B cell (primary cell): ENCODE data around the gene CAMKK2. TPM values are rescaled to one million over a fixed set of nuclear protein-coding genes. Genes with fewer than 3 reads are reported as not detected.
A peak's percentile ranks its signal among the peaks of the same experiment; 100 is the strongest.

Source experiments
- ATAC-seq: fragments of 200-7000 bp; cut with Tn5 transposase; one replicate; pipeline ENCODE4 v1.10.0; 2021; ENCODE audit warnings: low read depth, mild to moderate bottlenecking, moderate number of reproducible peaks, moderate library complexity
- CTCF ChIA-PET: fragments of 350-600 bp; sonication (Branson Sonifier 250); formaldehyde crosslinking; loops from one replicate; lab custom pipeline; 2021; ENCODE audit warnings: antibody characterized with exemption, inconsistent platforms; lab: Charles Lee
- POLR2A ChIA-PET: fragments of 350-600 bp; sonication (Branson Sonifier 250); formaldehyde crosslinking; loops from one replicate; lab custom pipeline; 2021; ENCODE audit warnings: antibody characterized with exemption; lab: Charles Lee
- DNase-seq: peaks from one replicate; pipeline ENCODE4 v3.0.0; 2013
- H2AFZ ChIP-seq: 2 replicates; pipeline ENCODE4 v1.6.1; 2012; ENCODE audit warnings: mild to moderate bottlenecking, low read depth, low read length; ENCODE audit not compliant: insufficient read depth, poor library complexity, severe bottlenecking
- H3K27ac ChIP-seq, 2 donors: 1 replicate in 1 of 2; 2 replicates in 1 of 2; pipeline ENCODE4 v1.5.1; 2012 to 2013; ENCODE audit warnings: low read length in 2 of 2, mild to moderate bottlenecking in 2 of 2, moderate library complexity in 1 of 2
- H3K27me3 ChIP-seq, 4 experiments: fragments of 200-600 bp in 1 of 4; sonication (generic) in 1 of 4; replicated peaks in 1 of 4; 1 replicate in 2 of 4; 2 replicates in 2 of 4; pipeline versions ENCODE4 v1.6.1 to v1.7.0; 2013 to 2016; ENCODE audit warnings: low read length in 3 of 4, mild to moderate bottlenecking in 2 of 4, mixed read lengths in 1 of 4, moderate library complexity in 1 of 4; ENCODE audit not compliant: insufficient read depth in 4 of 4, control insufficient read depth in 3 of 4; ENCODE audit errors: control extremely low read depth in 1 of 4
- H3K36me3 ChIP-seq, 2 experiments: replicated peaks in 1 of 2; 1 replicate in 1 of 2; 2 replicates in 1 of 2; pipeline versions ENCODE4 v1.6.1 to v1.7.1; 2013; ENCODE audit warnings: low read length in 1 of 2; ENCODE audit not compliant: insufficient read depth in 2 of 2, control insufficient read depth in 1 of 2; ENCODE audit errors: control extremely low read depth in 1 of 2, extremely low read depth in 1 of 2
- H3K4me1 ChIP-seq, 2 donors: fragments of 200-600 bp in 1 of 2; sonication (generic) in 1 of 2; 1 replicate in 1 of 2; 2 replicates in 1 of 2; pipeline versions ENCODE4 v1.5.1 to v1.6.1; 2013 to 2017; ENCODE audit warnings: low read length in 2 of 2; ENCODE audit not compliant: control insufficient read depth in 2 of 2, insufficient read depth in 2 of 2
- H3K4me2 ChIP-seq: replicated peaks from 2 replicates; pipeline ENCODE3; 2012; ENCODE audit warnings: mild to moderate bottlenecking, low read depth, low read length; ENCODE audit not compliant: poor library complexity, severe bottlenecking
- H3K4me3 ChIP-seq, 5 experiments: fragments of 200-600 bp in 1 of 5; sonication (generic) in 1 of 5; 1 replicate in 3 of 5; 2 replicates in 2 of 5; pipeline versions ENCODE4 v1.5.1 to v1.7.0; 2011 to 2016; ENCODE audit warnings: low read length in 4 of 5, mild to moderate bottlenecking in 4 of 5, low read depth in 2 of 5, control low read depth in 1 of 5, moderate library complexity in 1 of 5; ENCODE audit not compliant: insufficient read depth in 1 of 5; ENCODE audit errors: control extremely low read depth in 1 of 5, extremely low read depth in 1 of 5
- H3K79me2 ChIP-seq: fragments of 200-600 bp; sonication (generic); one replicate; pipeline ENCODE4 v1.6.0; 2016; ENCODE audit warnings: low read length; ENCODE audit not compliant: control insufficient read depth, insufficient read depth
- H3K9ac ChIP-seq: fragments of 200-600 bp; sonication (generic); 2 replicates; pipeline ENCODE4 v1.6.1; 2017; ENCODE audit warnings: mild to moderate bottlenecking, low read length, moderate library complexity
- H3K9me3 ChIP-seq, 3 donors: one replicate each; pipeline versions ENCODE4 v1.6.1 to v1.7.1; 2013; ENCODE audit warnings: low read length in 2 of 3; ENCODE audit not compliant: control insufficient read depth in 2 of 3, insufficient read depth in 1 of 3; ENCODE audit errors: control extremely low read depth in 1 of 3
- H4K20me1 ChIP-seq: 2 replicates; pipeline ENCODE4 v1.6.0; 2012; ENCODE audit warnings: mild to moderate bottlenecking, low read length; ENCODE audit not compliant: insufficient read depth, control insufficient read depth, poor library complexity, severe bottlenecking
- H3K27ac Mint-ChIP-seq: one replicate; pipeline ENCODE4 v1.8.0; 2021; ENCODE audit warnings: mixed read lengths
- H3K27me3 Mint-ChIP-seq: one replicate; pipeline ENCODE4 v1.8.0; 2021; ENCODE audit warnings: mixed read lengths
- H3K4me1 Mint-ChIP-seq: one replicate; pipeline ENCODE4 v1.8.0; 2021; ENCODE audit warnings: mixed read lengths
- H3K4me3 Mint-ChIP-seq: one replicate; pipeline ENCODE4 v1.8.0; 2021; ENCODE audit warnings: mixed read lengths
- H3K9me3 Mint-ChIP-seq: one replicate; pipeline ENCODE4 v1.8.0; 2022; ENCODE audit warnings: mixed read lengths; ENCODE audit not compliant: insufficient read depth
- CTCF ChIP-seq: fragments of 200-600 bp; IDR thresholded peaks from one replicate; pipeline ENCODE4 v1.8.0; 2022; ENCODE audit warnings: antibody characterized with exemption, mild to moderate bottlenecking
- EZH2 ChIP-seq: IDR thresholded peaks from 2 replicates; pipeline ENCODE4 v1.6.1; 2012; ENCODE audit warnings: borderline replicate concordance, low read depth, mild to moderate bottlenecking, moderate library complexity, low read length; ENCODE audit not compliant: insufficient read depth, poor library complexity, severe bottlenecking
- WGBS: methylation state at CpG from one replicate; pipeline ENCODE4 v1.1.5; 2013; ENCODE audit warnings: missing lambda C conversion rate; ENCODE audit not compliant: insufficient coverage; 5-methylcytosine and 5-hydroxymethylcytosine counted together
- intact Hi-C: fragments of 100-400 bp; cut with micrococcal nuclease; formaldehyde crosslinking; loops from one replicate; pipeline ENCODE4 v1.10.0; 2022
- polyA plus RNA-seq: library from polyadenylated mRNA; depleted of rRNA; stranded (reverse); fragments of >200 nt; gene quantifications from 2 replicates; pipeline ENCODE4 v1.2.3, GENCODE V29; 2012
- total RNA-seq, 2 donors: library from RNA; stranded (reverse); fragments of 120-200 nt in 1 of 2; gene quantifications; 1 replicate in 1 of 2; 2 replicates in 1 of 2; pipeline versions ENCODE4 v1.2.3 to v1.2.4, GENCODE V29; 2013 to 2022

The CAMKK2 gene
- total and polyA plus RNA-seq, 2 donors (not counting 1 experiment from before 2014, with no cell fraction given), result 9.7 to 17.1 TPM

GRCh38 chr12:121214166-121214777, 82.2 kb downstream of the CAMKK2 start:
- POLR2A ChIA-PET, result interaction anchor here (1.3 kb wide), 1 partner anchor 9 kb away, joined by 6 read pairs; no protein-coding TSS in a partner anchor
- Histone ChIP-seq H3K9ac (no peak overlapping the region), H3K4me3 (no peak overlapping the region), H3K36me3 (peaks cover 2 to 6% of the 10 kb centered on the region in 2 experiments), H3K4me2 (no peak overlapping the region), H2AFZ (no peak overlapping the region), H4K20me1 (no peaks in the 10 kb centered on the region), H3K79me2 (peaks cover 10% of the 10 kb centered on the region), H3K27ac (no peak overlapping the region), H3K4me1 (peaks cover 4 to 13% of the 10 kb centered on the region in 2 donors), H3K27me3 (no peaks in the 10 kb centered on the region), H3K9me3 (peaks cover 0 to 3% (median 0%) of the 10 kb centered on the region in 3 donors)
- peak overlapping the region; percentile 12 for H3K27ac Mint-ChIP-seq
- no peaks in the 10 kb centered on the region for H3K9me3 Mint-ChIP-seq
- CTCF ChIA-PET, result interaction anchor here (1.3 kb wide), 1 partner anchor 13 kb away, joined by 3 read pairs; no protein-coding TSS in a partner anchor
- no peak overlapping the region for H3K4me3 Mint-ChIP-seq
- no peak for TF ChIP-seq CTCF
- TF ChIP-seq EZH2, result no peak
- DNase-seq (no peak), ATAC-seq (no peak)
- intact Hi-C loops, result no loop called here
- no peaks in the 10 kb centered on the region for H3K27me3 Mint-ChIP-seq
- peaks cover 14% of the 10 kb centered on the region for H3K4me1 Mint-ChIP-seq
- 96% methylated on average over 8 of the region's 11 CpGs for WGBS

DNA sequence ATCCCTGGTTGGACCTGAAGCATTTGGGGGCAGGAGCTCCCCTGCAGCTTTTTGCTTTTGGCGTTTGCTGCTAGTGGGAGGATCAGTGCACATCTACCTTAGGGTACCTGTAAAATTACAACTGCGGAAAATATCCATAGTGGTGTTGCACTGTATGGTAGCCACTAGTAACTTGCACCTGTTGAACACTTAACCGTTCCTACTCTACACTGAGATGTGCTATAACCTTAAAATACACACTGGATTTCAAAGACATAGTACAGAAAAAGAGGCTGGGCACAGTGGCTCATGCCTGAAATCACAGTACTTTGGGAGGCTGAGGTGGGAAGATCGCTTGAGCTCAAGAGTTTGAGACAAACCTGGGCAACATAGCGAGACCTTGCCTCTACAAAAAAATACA, 83.6 kb downstream of the CAMKK2 start:
- POLR2A ChIA-PET, result no interaction called here
- 100% methylated on average over 2 of the region's 5 CpGs for WGBS
- H3K4me3 Mint-ChIP-seq, result no peak overlapping the region

More for the DNA sequence above, 83.6 kb downstream of the CAMKK2 start:
- no peak for TF ChIP-seq CTCF
- TF ChIP-seq EZH2, result no peak
- CTCF ChIA-PET, result interaction anchor here (1.3 kb wide), 1 partner anchor 15 kb away, joined by 3 read pairs; no protein-coding TSS in a partner anchor
- peaks cover 4 to 13% of the 10 kb centered on the region in 2 donors for H3K4me1 ChIP-seq
- intact Hi-C loops, result no loop called here
- no peak for DNase-seq
- no peak overlapping the region for H3K4me3 ChIP-seq
- no peak overlapping the region for H2AFZ ChIP-seq
- H3K4me2 ChIP-seq, result no peak overlapping the region
- peaks cover 2 to 4% of the 10 kb centered on the region in 2 experiments for H3K36me3 ChIP-seq
- H3K9ac ChIP-seq, result no peak overlapping the region
- H3K79me2 ChIP-seq, result peaks cover 10% of the 10 kb centered on the region
- peaks cover 14% of the 10 kb centered on the region for H3K4me1 Mint-ChIP-seq
- no peak overlapping the region for H3K27ac ChIP-seq
- no peaks in the 10 kb centered on the region for H4K20me1 ChIP-seq
- no peak for ATAC-seq
- peaks cover 0 to 3% (median 0%) of the 10 kb centered on the region in 3 donors for H3K9me3 ChIP-seq
- H3K27me3 Mint-ChIP-seq, result no peaks in the 10 kb centered on the region
- no peak overlapping the region for H3K27ac Mint-ChIP-seq
- no peaks in the 10 kb centered on the region for H3K9me3 Mint-ChIP-seq
- no peaks in the 10 kb centered on the region for H3K27me3 ChIP-seq
